GM12892 (cell line): ENCODE data around the gene KAZN.

Source experiments
- DNase-seq: peaks from one replicate; pipeline ENCODE4 v3.0.0; 2011; ENCODE audit not compliant: insufficient read length
- FAIRE-seq: peaks from 2 replicates; lab custom pipeline; 2011; peaks lifted over from hg19 to GRCh38; lab: Jason Lieb, UNC
- POLR2A ChIP-seq: IDR thresholded peaks from 2 replicates; pipeline ENCODE4 v1.6.1; 2011; ENCODE audit warnings: low read depth, low read length, control low read depth
- POLR2AphosphoS5 ChIP-seq: IDR thresholded peaks from 2 replicates; pipeline ENCODE4 v1.6.1; 2011; ENCODE audit warnings: low read depth, low read length, control low read depth
- TAF1 ChIP-seq: IDR thresholded peaks from 2 replicates; pipeline ENCODE4 v1.6.1; 2011; ENCODE audit warnings: low read depth, mild to moderate bottlenecking, control low read depth, low read length, borderline replicate concordance

The KAZN gene

GRCh38 chr1:14899686-14900085 is 301.2 kb downstream of the KAZN start:
- FAIRE-seq (no peak), DNase-seq (no peak)
- TF ChIP-seq TAF1 (no peak), POLR2A (no peak), POLR2AphosphoS5 (no peak)

- FAIRE-seq (no peak), DNase-seq (no peak)
- TF ChIP-seq POLR2AphosphoS5 (no peak), TAF1 (no peak), POLR2A (no peak)
Measured at GRCh38 chr1:14901371-14901954, 303.0 kb downstream of the KAZN start.

GRCh38 chr1:14903922-14904321 is 305.4 kb downstream of the KAZN start:
- TF ChIP-seq POLR2AphosphoS5 (no peak), TAF1 (no peak), POLR2A (no peak)
- no peak for FAIRE-seq

GRCh38 chr1:14906665-14907064 is 308.2 kb downstream of the KAZN start:
- TF ChIP-seq POLR2AphosphoS5 (no peak), POLR2A (no peak), TAF1 (no peak)
- no peak for FAIRE-seq
- DNase-seq, result no peak

More at GRCh38 chr1:14903922-14904321, 305.4 kb downstream of the KAZN start:
- DNase-seq, result no peak

GRCh38 chr1:14907416-14907815 is 308.9 kb downstream of the KAZN start:
- TF ChIP-seq TAF1 (no peak), POLR2AphosphoS5 (no peak), POLR2A (no peak)
- FAIRE-seq, result no peak
- no peak for DNase-seq

- FAIRE-seq (no peak), DNase-seq (no peak)
- TF ChIP-seq TAF1 (no peak), POLR2AphosphoS5 (no peak), POLR2A (no peak)
Measured at GRCh38 chr1:14909273-14909672, 310.8 kb downstream of the KAZN start.

GRCh38 chr1:14909920-14910460 is 311.5 kb downstream of the KAZN start:
- TF ChIP-seq TAF1, result no peak
- FAIRE-seq, result no peak

GRCh38 chr1:14910984-14911721 is 312.7 kb downstream of the KAZN start:
- FAIRE-seq, result no peak
- TF ChIP-seq POLR2A, result no peak

More at GRCh38 chr1:14909920-14910460, 311.5 kb downstream of the KAZN start:
- no peak for DNase-seq

GRCh38 chr1:14912839-14913481 is 314.5 kb downstream of the KAZN start:
- no peak for TF ChIP-seq POLR2AphosphoS5
- TF ChIP-seq TAF1, result no peak
- TF ChIP-seq POLR2A, result no peak
- DNase-seq (no peak), FAIRE-seq (no peak)

More at GRCh38 chr1:14910984-14911721, 312.7 kb downstream of the KAZN start:
- no peak for DNase-seq

- peak; percentile 52 for DNase-seq
- no peak for FAIRE-seq
- TF ChIP-seq POLR2A, result no peak
Measured at GRCh38 chr1:14913482-14914177, 315.1 kb downstream of the KAZN start.

GRCh38 chr1:14914351-14914988 is 316.0 kb downstream of the KAZN start:
- FAIRE-seq, result no peak
- TF ChIP-seq POLR2A (no peak), POLR2AphosphoS5 (no peak), TAF1 (no peak)
- no peak for DNase-seq
